ENCODE results near the gene THRSP.

The THRSP gene

DNA sequence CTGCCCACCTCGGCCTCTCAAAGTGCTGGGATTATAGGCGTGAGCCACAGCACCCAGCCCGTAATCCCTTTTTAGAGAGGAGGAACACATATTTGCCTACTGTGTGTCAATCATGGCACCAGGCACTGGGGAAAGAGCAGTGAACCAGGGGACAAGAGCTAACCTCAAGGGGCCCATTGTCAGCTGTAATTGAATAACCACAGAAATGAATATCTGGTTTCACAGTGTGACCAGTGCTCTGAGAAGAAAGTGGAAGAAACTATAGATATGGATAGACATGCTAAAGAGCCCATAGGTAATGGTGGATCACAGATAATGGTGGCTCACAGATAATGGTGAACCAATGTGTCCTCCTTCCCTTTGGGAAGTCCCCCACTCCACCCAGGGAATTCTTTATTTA, 32.0 kb upstream of the THRSP start:
- H3K4me3 ChIP-seq (ENCODE audit: control insufficient read depth, low read depth, low read length): no peak overlapping the region
- DNase-seq (ENCODE audit: low read depth): no peak
- TF ChIP-seq CTCF (conservative IDR thresholded peaks at IDR 0.05; ENCODE audit: control insufficient read depth, insufficient read depth, low read depth, low read length): no peak

- no peak for DNase-seq (ENCODE audit: low read depth)
- H3K4me3 ChIP-seq (ENCODE audit: control insufficient read depth, low read depth, low read length): no peak overlapping the region
- TF ChIP-seq CTCF (conservative IDR thresholded peaks at IDR 0.05; ENCODE audit: control insufficient read depth, insufficient read depth, low read depth, low read length): no peak
Measured at GRCh38 chr11:78032090-78032489, 31.6 kb upstream of the THRSP start.

GRCh38 chr11:78033040-78033439, 30.6 kb upstream of the THRSP start:
- no peak overlapping the region for H3K4me3 ChIP-seq (ENCODE audit: control insufficient read depth, low read depth, low read length)
- DNase-seq (ENCODE audit: low read depth): no peak
- no peak for TF ChIP-seq CTCF (conservative IDR thresholded peaks at IDR 0.05; ENCODE audit: control insufficient read depth, insufficient read depth, low read depth, low read length)

DNA sequence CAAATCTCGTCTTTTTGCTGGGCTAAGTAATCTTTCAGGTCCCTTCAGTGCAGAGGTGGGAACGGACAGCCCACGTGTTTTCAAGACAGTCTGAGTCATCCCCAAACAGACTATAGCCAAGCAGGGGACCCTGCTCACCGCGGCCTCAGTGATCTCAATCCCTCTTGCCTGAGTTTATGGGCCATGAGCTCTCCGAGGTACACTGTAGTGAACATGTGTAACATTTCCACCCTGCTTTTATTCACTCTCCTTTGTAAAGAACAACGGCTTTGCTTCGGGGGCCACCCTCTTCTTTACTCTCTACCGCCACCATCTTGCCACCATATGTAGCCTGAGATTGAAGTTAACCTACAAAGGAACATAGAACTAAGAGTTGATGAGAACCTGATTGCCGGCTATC, 29.0 kb upstream of the THRSP start:
- no peak for TF ChIP-seq CTCF (conservative IDR thresholded peaks at IDR 0.05; ENCODE audit: control insufficient read depth, insufficient read depth, low read depth, low read length)
- DNase-seq (ENCODE audit: low read depth): no peak

GRCh38 chr11:78036313-78036712, 27.3 kb upstream of the THRSP start:
- H3K4me3 ChIP-seq (ENCODE audit: control insufficient read depth, low read depth, low read length): no peak overlapping the region
- TF ChIP-seq CTCF (conservative IDR thresholded peaks at IDR 0.05; ENCODE audit: control insufficient read depth, insufficient read depth, low read depth, low read length): no peak
- no peak for DNase-seq (ENCODE audit: low read depth)

More for the DNA sequence above, 29.0 kb upstream of the THRSP start:
- no peak overlapping the region for H3K4me3 ChIP-seq (ENCODE audit: control insufficient read depth, low read depth, low read length)

- H3K4me3 ChIP-seq (ENCODE audit: control insufficient read depth, low read depth, low read length): no peak overlapping the region
- no peak for TF ChIP-seq CTCF (conservative IDR thresholded peaks at IDR 0.05; ENCODE audit: control insufficient read depth, insufficient read depth, low read depth, low read length)
- no peak for DNase-seq (ENCODE audit: low read depth)
Measured at GRCh38 chr11:78037056-78037455, 26.6 kb upstream of the THRSP start.

All from fibroblast of mammary gland (primary cell).